C4-2B (cell line): Measurements from ENCODE around the gene NEK11.

ENCODE experiments used
- H3K27ac ChIP-seq: fragments of 450-650 bp; 2 replicates; pipeline ENCODE4 v1.5.1; 2017
- ZFX ChIP-seq: fragments of 450-650 bp; IDR thresholded peaks from 2 replicates; pipeline ENCODE4 v1.6.1; 2017
- TF ChIP-seq, protein P1 (sequence below): fragments of 450-650 bp; conservative IDR thresholded peaks from 2 replicates; pipeline ENCODE4 v1.5.1; 2017; ENCODE audit warnings: mild to moderate bottlenecking

The NEK11 gene

GRCh38 chr3:131306242-131306641, 279.6 kb downstream of the NEK11 start:
- H3K27ac ChIP-seq = no peak overlapping the region
- TF ChIP-seq, protein P1, sequence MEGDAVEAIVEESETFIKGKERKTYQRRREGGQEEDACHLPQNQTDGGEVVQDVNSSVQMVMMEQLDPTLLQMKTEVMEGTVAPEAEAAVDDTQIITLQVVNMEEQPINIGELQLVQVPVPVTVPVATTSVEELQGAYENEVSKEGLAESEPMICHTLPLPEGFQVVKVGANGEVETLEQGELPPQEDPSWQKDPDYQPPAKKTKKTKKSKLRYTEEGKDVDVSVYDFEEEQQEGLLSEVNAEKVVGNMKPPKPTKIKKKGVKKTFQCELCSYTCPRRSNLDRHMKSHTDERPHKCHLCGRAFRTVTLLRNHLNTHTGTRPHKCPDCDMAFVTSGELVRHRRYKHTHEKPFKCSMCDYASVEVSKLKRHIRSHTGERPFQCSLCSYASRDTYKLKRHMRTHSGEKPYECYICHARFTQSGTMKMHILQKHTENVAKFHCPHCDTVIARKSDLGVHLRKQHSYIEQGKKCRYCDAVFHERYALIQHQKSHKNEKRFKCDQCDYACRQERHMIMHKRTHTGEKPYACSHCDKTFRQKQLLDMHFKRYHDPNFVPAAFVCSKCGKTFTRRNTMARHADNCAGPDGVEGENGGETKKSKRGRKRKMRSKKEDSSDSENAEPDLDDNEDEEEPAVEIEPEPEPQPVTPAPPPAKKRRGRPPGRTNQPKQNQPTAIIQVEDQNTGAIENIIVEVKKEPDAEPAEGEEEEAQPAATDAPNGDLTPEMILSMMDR = no peak

DNA sequence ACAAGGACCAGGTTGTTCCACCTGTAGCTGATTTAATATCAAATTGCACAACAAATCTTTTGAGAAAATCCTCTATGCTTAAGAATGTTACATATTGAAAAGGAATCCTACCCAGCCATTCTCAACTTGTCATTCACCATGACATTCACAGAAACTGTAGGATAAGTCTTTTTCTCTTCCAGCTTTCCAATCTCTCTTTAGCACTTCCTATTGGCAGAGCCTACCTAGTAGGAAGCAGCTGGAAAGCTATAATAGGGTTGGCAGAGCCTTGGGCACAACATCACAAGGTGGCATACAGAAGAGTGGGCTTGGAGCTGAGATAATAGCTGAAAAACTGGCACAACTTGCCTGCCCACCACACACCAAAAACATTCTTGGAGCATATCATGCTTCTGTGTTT, 287.6 kb downstream of the NEK11 start:
- no peak overlapping the region for H3K27ac ChIP-seq
- TF ChIP-seq, protein P1 = no peak
- no peak for TF ChIP-seq ZFX

DNA sequence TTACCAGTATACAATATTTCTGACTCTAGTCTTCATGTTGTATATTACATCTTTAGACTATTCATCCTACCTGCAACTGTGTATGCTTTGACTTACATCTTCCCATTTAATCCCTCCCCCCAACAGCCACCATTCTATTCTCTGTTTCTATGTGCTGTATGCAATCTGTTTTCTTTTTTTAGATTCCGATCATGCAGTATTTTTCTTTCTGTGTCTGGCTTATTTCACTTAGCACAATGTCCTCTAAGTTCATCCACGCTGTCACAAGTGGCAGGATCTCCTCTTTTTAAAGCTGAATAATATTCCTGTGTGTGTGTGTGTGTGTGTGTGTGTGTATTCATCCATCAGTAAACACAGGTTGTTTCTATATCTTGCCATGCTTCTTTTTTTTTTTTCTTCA, 288.5 kb downstream of the NEK11 start:
- no peak overlapping the region for H3K27ac ChIP-seq
- no peak for TF ChIP-seq ZFX
- TF ChIP-seq, protein P1 = no peak

GRCh38 chr3:131317667-131318066, 291.0 kb downstream of the NEK11 start:
- no peak for TF ChIP-seq ZFX
- TF ChIP-seq, protein P1 = no peak

GRCh38 chr3:131323014-131323413, 296.3 kb downstream of the NEK11 start:
- no peak for TF ChIP-seq ZFX
- TF ChIP-seq, protein P1 = no peak
- H3K27ac ChIP-seq = no peak overlapping the region

More at GRCh38 chr3:131317667-131318066, 291.0 kb downstream of the NEK11 start:
- no peak overlapping the region for H3K27ac ChIP-seq

- TF ChIP-seq, protein P1 = no peak
- no peak for TF ChIP-seq ZFX
Observed at GRCh38 chr3:131323792-131324191, 297.1 kb downstream of the NEK11 start.

GRCh38 chr3:131324923-131325322, 298.2 kb downstream of the NEK11 start:
- TF ChIP-seq ZFX = no peak
- H3K27ac ChIP-seq = no peak overlapping the region

More at GRCh38 chr3:131323792-131324191, 297.1 kb downstream of the NEK11 start:
- H3K27ac ChIP-seq = no peak overlapping the region

- H3K27ac ChIP-seq = no peak overlapping the region
- no peak for TF ChIP-seq ZFX
- TF ChIP-seq, protein P1 = no peak
Observed at GRCh38 chr3:131326307-131326706, 299.6 kb downstream of the NEK11 start.
